Measurements from ENCODE around the gene CAMKV.
"Not testable (repeated sequence)": the region's sequence is repeated elsewhere in the genome, so short reads cannot be mapped to it uniquely, and the experiment has no call there.

Gene CAMKV

DNA sequence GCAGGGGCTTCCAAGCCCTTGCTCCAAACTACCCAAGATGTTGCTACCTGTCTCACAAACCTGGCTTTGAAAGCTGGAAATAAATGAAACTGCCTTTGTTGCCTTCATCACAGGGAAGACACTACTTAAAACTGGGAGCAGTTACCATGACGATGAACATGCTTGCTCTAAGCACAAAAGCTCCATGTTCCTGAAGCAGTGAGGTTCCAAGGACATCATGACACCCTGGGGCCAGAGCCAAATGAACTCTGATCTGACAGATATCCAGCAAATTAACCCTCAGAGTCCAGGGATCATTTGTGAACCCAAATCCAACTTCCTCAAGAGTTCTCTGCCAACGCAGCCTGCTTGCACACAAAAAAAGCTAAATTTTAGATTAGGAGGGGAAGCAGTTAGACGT, 24.0 kb downstream of the CAMKV start:
- no peak for DNase-seq

DNA sequence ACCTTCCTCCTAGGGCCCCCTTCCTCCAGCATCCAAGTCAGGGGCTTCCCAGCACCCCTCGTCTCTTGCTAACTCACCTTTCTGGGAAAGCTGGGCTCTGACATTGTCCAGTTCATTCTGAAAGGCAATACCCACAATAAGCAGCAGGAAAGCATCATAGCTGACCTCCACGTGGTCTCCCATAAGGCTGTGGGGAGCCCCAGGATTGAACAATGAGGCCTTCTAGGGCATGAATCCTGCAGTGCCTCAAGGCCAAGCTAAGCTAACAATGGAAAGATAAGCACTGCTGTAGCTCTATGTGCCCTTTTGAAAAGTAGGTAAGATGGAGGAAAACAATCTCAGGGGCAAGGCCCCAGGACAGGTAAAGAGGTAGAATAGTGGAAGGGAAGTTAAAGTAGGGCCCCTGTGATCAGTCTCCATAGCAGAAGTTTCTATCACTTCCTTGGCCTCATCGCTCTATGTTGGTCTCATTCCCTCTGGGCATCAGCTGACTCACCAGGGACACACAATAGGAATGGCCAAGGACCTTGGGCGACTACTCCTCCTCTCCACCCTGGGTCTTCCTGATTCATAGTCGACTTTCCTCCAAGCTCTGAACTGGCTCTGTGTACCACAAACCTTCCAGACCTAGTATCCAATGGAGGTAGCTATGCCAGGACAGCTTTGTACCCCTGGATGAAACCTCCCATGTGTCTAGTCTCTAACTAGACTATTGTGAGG, 25.1 kb downstream of the CAMKV start:
- no peak for DNase-seq

DNA sequence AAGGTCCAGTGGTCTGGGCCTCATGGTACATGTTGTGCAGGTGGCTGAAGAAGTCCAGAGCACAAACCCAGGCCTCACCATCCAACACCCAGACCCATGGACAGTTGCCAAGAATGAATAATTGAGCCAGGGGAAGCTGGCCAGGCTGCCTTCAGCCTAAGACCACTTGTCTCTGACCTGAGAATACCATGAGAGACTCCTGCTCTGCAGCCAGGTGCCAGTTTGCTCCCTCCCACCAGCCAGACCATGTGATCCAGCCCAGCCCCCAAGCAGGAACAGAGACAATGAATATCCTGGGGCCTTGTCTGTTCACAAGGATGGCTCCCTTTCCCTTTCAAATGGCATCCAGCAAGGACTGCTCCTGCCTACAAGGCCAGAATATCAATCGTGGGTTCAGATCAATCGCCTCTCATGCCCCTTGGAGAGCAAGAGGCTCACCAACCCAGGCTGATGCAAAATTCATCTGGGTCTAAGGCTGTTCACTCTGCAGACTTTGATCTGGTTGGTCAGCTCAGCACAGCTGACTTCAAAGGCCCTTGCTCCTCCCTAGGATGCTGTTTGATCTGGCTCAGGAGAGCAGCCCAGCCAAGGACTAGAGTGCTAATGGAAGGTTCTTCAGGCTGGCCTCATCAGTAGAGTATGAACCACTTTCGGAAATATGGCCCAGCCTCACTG, 26.7 kb downstream of the CAMKV start:
- no peak for DNase-seq

DNA sequence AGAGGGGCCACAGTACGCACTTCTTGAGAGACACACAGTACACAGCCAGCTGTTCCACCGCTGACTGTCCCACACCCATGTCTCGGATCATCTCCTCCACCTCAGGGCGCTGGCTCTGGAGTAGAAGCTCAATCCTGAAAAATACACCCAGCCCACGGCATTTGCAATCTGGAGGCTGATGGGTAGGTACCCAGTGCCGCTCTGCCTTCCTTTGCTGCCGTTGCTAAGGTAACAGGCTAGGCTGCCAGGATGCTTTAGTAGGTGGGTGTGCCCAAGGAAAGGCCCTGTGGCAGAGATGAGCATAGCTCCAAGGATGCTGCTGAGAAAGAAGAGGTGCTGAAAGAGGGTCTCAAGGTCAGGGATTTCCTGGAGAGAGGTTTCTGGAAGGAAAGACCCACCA, 27.9 kb downstream of the CAMKV start:
- DNase-seq = no peak

DNA sequence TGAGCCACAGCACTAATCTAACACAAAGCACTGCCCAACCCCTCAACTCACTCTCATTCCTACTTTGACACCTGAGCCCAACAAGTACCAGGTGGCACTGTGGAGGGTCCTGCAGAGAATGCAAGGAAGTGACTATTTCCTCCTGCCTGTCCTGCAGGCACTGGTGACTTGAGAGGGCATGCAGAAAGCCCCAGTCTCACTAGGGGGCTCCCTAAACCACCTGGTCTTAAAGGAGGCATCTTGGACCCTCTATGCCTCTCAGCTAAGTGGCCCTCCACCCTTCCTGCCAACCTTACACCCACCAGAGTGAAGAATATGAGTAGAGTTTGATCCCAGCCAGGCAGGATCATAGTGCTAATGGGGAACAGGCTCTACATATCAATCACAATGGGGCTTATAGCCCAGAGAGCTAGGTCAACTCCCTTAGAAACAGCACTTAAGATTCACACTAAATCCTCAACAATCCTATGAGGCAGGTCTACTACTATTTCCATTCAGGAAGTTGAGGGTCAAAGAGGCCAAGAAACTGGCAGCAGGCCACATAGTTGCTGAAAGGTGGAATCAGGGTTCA, 28.5 kb downstream of the CAMKV start:
- DNase-seq = no peak

DNA sequence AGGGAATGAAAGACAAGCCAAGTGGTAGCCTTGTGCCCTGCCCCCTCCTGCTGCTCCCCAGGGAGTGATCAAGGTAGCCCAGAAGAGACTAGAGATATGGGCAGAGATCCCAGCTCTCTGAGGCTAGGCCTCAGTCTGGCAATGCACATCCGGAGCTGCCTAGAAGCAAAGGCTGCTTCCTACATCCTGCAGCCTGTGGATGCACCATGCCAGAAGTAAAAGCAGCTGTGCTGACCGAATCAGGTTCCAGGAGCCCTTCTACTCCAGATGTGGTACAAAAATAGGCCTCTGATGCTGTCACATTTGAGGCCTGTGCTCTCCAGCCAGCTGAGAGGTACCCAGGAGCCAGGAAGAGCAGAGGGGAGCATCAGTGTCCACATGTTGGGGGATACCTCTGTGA, 29.3 kb downstream of the CAMKV start:
- no peak for DNase-seq

DNA sequence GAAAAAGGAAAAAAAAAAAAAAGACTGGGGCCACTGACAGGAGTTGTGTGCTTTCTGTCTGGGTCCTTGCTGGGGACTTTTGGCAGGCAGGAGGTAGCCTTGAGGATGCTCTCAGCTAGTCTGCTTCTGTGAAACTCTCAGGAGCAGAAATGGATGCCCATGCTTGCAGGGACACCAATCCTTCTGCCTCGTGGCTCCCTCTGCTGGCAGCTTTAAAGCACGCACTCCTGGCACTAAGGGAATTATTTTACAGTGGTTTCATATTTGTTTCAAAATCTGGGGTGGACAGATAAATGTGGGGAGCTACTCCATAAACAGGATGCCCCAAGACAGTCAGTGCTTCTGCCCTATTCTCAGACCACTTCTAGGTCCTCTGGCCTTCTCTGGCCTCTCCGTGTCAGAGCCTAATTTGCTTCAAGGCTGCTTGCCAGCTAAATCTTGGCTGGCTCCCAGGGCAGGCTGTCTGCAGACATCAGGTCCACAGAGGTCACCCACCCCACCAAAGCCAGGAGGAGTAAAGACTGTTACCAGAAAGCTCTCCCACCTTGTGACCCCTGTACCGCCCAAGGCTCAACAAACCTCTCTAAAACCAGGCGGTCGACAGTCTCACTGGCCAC, 30.4 kb downstream of the CAMKV start:
- no peak for DNase-seq

DNA sequence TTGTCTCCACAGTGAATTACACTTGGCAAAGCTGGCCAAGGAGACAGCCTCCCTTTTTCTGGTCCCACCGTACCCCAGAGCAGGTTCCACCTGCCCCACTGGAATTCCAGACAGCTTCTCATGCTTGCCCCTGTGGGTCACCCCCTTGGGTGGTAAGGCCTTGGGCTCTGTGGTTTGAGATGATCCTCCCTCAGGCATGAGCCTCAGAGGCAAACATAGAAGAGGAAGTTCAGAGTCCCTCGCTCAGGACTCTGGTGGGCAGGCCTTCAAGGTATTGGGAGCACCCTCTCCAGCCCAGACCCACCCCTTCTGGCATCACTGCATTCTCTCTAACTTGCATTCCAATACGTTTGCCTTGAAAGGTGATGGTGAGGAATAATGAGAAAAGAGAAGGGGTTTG, 38.4 kb downstream of the CAMKV start:
- DNase-seq = no peak

DNA sequence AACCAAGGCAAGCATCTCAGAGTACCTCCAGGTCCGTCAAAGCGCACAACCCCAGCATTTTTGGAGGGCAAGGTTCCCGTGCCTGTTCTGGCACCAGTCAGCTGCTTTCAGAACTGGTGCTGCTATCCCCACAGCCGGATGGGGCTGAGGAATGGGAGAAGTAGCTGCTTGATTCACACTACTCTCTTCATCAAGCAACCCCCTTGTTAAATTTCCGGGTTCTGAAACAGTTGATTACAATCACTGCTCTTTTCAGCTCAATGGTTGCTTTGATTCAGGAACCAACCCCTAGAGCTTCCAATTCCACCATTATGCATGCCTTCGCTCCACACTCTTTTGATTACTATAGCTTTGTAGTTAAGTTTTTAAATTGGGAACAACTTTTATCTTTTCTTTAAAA, 43.7 kb downstream of the CAMKV start:
- no peak for DNase-seq

DNA sequence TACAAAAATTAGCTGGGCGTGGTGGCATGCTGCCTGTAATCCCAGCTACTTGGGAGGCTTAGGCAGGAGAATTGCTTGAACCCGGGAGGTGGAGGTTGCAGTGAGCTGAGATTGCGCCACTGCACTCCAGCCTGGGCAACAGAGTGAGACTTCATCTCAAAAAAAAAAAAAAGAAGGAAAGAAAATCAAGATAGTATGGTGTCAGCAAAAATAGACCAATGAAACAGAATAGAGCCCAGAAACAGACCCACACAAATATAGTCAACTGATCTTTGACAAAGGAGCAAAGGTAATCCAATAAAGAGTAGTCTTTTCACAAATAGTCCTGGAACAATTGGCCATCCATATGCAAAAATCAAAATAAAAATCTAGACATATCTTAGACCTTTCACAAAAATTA, 46.6 kb downstream of the CAMKV start:
- not testable (repeated sequence) for DNase-seq

DNA sequence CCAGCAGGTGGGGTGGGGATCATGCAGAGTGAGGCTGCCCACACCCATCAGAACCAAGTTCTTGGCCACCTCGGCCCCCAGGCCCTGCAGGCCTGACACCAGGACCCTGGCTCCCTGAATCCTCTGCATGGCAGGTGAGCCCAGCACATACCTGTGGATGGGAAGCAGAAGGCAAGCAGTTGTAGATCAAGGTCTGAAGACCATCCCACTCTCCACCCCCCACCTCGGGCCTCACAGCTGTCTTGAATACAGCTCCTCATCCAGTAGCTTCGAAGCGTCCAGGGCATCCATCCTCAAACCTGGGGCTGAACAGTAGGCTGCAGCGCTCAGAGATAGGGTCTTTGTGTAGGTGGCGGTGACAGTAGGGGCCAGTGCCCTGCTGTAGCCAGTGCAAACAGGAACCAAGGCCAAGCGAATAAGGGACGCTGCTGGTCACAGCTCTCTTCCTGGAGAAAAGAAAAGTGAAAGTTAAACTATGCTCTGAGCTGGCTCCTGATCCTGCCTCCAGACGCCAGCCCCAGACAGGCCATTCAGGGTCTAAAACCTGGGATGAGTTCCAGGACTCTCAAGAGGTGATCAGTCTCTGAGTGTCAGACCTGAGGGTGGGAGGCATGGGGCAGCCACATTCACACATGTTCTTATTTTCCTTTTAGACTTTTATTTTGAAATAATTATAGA, 56.1 kb downstream of the CAMKV start, which contains the start of gene UBA7:
UBA7 (minus strand) TSS at position 457 of the 678 bp plus-strand sequence; CDS start at position 291, 166 bp downstream.
- DNase-seq = no peak

DNA sequence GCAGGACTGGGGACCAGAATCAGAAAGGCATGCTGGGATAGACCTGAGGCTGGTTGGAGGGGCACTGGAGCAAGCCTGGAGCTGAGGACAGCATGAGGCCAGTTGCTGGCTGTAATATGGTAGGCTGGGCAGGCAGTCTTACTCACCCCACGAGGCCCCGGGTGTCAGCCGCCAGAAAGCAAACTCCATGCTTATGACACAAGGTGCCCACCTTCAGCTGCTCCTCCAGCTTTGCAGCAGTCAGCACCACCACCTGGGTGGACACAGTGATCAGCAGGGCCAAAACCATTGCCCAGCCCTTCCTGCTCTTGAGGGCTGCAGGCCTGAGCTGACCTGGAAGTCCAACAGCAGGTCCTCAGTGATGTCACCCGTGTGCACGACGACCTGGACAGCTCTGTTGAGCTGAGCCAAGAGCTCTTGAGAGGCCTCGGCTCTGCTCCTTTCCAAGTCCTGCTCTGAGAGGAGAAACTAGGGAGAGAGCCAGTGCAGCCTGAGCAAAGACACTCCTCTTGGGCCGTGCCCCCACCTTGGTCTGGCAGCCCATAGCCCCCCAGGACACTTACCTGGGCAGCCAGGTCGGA, 56.7 kb downstream of the CAMKV start:
- no peak for DNase-seq
